Measurements from ENCODE around the gene SMARCE1.

SMARCE1 gene

GRCh38 chr17:40646791-40647623 is 611 bp downstream of the SMARCE1 start:
- no peak for DNase-seq (ENCODE audit: low read depth, low spot score)
- peak overlapping the region; percentile 87 for H3K27ac ChIP-seq

GRCh38 chr17:40645943-40646342 is 1.7 kb downstream of the SMARCE1 start:
- H3K27ac ChIP-seq = no peak overlapping the region
- DNase-seq (ENCODE audit: low read depth, low spot score) = no peak

- DNase-seq (ENCODE audit: low read depth, low spot score) = no peak
- no peak overlapping the region for H3K27ac ChIP-seq
Measured at GRCh38 chr17:40645291-40645690, 2.3 kb downstream of the SMARCE1 start.

- DNase-seq (ENCODE audit: low read depth, low spot score) = no peak
- no peak overlapping the region for H3K27ac ChIP-seq
Measured at GRCh38 chr17:40637931-40638330, 9.7 kb downstream of the SMARCE1 start.

GRCh38 chr17:40633871-40634270 is 13.7 kb downstream of the SMARCE1 start:
- no peak for DNase-seq (ENCODE audit: low read depth, low spot score)
- H3K27ac ChIP-seq = no peak overlapping the region

GRCh38 chr17:40632216-40632615 is 15.4 kb downstream of the SMARCE1 start:
- no peak overlapping the region for H3K27ac ChIP-seq
- no peak for DNase-seq (ENCODE audit: low read depth, low spot score)

- no peak overlapping the region for H3K27ac ChIP-seq
- no peak for DNase-seq (ENCODE audit: low read depth, low spot score)
Measured at GRCh38 chr17:40629842-40630241, 17.8 kb downstream of the SMARCE1 start.

GRCh38 chr17:40625311-40625710 is 22.3 kb downstream of the SMARCE1 start:
- H3K27ac ChIP-seq = no peak overlapping the region
- no peak for DNase-seq (ENCODE audit: low read depth, low spot score)

- no peak for DNase-seq (ENCODE audit: low read depth, low spot score)
- H3K27ac ChIP-seq = no peak overlapping the region
Measured at GRCh38 chr17:40623419-40624210, 24.0 kb downstream of the SMARCE1 start.

- no peak overlapping the region for H3K27ac ChIP-seq
- DNase-seq (ENCODE audit: low read depth, low spot score) = no peak
Measured at GRCh38 chr17:40622509-40622928, 25.1 kb downstream of the SMARCE1 start.

GRCh38 chr17:40621578-40621977 is 26.0 kb downstream of the SMARCE1 start:
- H3K27ac ChIP-seq = no peak overlapping the region
- DNase-seq (ENCODE audit: low read depth, low spot score) = no peak

GRCh38 chr17:40621019-40621418 is 26.6 kb downstream of the SMARCE1 start:
- no peak overlapping the region for H3K27ac ChIP-seq
- DNase-seq (ENCODE audit: low read depth, low spot score) = no peak

GRCh38 chr17:40618754-40619625 is 28.6 kb downstream of the SMARCE1 start:
- no peak for DNase-seq (ENCODE audit: low read depth, low spot score)
- no peak overlapping the region for H3K27ac ChIP-seq

GRCh38 chr17:40617678-40618240 is 29.9 kb downstream of the SMARCE1 start:
- peak overlapping the region; percentile 31 for H3K27ac ChIP-seq
- peak; percentile 14 for DNase-seq (ENCODE audit: low read depth, low spot score)

GRCh38 chr17:40616592-40616991 is 31.0 kb downstream of the SMARCE1 start:
- no peak overlapping the region for H3K27ac ChIP-seq
- DNase-seq (ENCODE audit: low read depth, low spot score) = no peak

GRCh38 chr17:40615841-40616476 is 31.7 kb downstream of the SMARCE1 start:
- no peak for DNase-seq (ENCODE audit: low read depth, low spot score)
- H3K27ac ChIP-seq = no peak overlapping the region

- DNase-seq (ENCODE audit: low read depth, low spot score) = no peak
- no peak overlapping the region for H3K27ac ChIP-seq
Measured at GRCh38 chr17:40615068-40615840, 32.4 kb downstream of the SMARCE1 start.

GRCh38 chr17:40614431-40615067 is 33.1 kb downstream of the SMARCE1 start:
- no peak for DNase-seq (ENCODE audit: low read depth, low spot score)
- no peak overlapping the region for H3K27ac ChIP-seq
